ENCODE data around the gene PHRF1.

PHRF1 gene

DNA sequence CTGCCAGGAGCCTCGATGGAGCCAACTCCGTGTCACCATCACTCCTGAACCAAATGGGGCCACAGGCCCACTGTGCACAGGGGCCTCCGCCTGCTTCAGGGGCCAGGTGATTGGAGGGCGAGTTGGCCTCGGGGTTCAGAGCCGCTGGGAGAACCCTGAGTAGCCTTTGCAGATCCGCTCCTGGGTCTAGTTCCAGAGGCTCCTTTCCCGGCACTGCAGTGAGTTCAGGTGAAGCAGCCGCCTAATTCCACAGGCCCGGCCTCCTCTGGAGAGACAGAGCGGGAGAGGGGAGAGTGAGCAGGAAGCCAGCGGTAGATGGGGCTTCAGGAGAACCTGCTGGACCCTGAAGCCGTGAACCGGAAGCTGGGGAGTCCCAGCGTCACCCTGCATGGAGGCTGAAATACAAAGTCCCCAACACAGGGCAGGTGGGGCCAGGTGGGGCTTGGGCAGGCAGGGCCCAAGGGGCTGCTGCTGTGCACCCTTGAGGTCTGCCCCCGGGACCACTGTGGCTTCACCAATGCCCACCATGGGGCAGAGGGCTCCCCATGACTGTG lies 83.3 kb downstream of the PHRF1 start:
- no peak for DNase-seq

DNA sequence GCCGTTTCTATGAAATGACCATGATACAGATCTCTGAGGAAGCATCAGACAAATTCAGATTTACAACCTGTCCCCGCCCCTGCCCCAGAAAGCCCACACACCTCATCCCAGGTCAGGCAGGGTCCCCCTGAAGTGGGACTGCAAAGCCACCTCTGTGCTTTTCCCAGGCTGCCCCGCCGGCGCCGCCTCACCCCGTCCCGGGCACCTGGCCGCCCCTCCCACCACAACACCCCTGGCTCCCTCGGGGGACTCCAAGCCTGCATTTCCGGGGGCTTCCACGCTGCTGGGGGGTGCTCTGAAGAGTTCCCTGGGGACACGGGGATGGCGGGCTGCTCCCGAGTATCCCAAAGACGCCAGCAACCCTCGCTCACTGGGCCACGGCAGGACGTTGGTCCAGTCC lies 84.0 kb downstream of the PHRF1 start:
- no peak for DNase-seq

DNA sequence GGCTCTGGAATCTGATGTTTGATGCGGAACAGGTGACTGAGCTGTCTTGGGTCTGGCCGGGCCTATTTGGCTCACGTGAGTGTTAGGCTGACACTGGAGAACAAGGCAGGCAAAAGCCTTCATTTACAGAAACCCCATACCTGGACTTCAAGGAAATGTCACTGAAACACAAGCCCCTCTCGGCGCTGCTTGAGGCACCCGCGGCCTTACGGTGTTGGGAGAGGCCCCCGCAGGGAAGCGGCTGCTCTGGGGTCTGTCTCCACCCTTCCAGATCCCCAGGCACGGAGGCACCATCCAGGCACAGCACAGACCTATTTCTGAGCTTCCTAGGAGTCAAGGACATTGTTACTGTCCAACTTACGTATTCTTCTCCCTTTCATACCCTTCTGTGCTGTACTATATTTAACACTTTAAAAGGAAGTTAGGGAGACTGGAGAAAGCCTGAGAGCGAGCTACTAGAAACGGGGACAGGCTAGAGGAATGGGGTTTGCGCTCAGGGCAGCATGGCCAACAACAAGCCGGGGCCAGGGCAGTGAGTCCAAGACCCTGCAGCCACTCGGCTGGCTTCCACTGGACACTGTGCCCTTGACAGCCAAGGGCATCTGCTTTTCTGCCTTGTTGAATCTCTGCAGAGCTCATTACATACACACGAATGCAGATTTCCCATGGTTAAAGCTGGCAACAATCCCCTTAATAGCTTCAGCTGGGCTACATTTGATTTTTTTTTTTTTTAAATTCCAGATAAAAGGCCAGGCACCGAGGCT lies 84.6 kb downstream of the PHRF1 start:
- DNase-seq = no peak

Data from CD4-positive, alpha-beta T cell treated with Interferon gamma for 1 hour (primary cell).